Stimulated activated CD4-positive, alpha-beta T cell treated with anti-CD3 and anti-CD28 coated beads, Interleukin-2, amount 100 ng/mL, for 4 hours (primary cell): ENCODE data around the gene ALOX12B.
"Not testable (repeated sequence)": the region's sequence is repeated elsewhere in the genome, so short reads cannot be mapped to it uniquely, and the experiment has no call there.

Source experiments
- DNase-seq: peaks from one replicate; pipeline ENCODE4 v3.0.0-alpha.2; 2020; ENCODE audit warnings: low read depth

ALOX12B gene

GRCh38 chr17:8044819-8045810 lies 42.4 kb downstream of the ALOX12B start:
- no peak for DNase-seq

- DNase-seq, result no peak
These were observed 45.5 kb downstream of the ALOX12B start for GRCh38 chr17:8041979-8042378.

- peak; percentile 16 for DNase-seq
These were observed 46.1 kb downstream of the ALOX12B start for GRCh38 chr17:8041249-8041928.

DNA sequence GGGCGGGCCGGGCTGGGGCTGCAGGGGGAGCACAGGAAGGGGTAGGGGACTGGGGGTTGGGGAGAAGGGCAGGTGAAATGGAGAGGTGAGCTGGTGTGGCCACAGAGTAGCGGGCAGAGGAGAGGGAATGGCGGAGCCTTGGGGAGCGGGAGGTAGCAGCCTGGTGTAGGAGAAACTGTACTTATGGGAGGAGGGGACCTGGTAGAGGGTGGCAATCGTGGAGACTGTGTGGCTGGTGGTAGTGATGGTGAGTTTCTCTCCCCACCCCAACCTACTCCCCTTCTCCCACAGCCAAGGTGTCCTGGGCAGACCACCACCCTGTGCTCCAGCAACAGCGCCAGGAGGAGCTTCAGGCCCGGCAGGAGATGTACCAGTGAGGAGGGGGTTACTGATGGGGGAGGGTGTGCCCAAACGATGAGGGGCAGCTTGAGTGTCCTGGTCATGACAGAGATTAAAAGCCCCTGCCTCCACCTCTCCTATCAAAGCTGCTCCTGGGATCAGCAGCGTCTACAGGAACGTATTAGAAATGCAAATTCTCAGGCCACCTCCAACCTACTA lies 47.8 kb downstream of the ALOX12B start:
- no peak for DNase-seq

DNA sequence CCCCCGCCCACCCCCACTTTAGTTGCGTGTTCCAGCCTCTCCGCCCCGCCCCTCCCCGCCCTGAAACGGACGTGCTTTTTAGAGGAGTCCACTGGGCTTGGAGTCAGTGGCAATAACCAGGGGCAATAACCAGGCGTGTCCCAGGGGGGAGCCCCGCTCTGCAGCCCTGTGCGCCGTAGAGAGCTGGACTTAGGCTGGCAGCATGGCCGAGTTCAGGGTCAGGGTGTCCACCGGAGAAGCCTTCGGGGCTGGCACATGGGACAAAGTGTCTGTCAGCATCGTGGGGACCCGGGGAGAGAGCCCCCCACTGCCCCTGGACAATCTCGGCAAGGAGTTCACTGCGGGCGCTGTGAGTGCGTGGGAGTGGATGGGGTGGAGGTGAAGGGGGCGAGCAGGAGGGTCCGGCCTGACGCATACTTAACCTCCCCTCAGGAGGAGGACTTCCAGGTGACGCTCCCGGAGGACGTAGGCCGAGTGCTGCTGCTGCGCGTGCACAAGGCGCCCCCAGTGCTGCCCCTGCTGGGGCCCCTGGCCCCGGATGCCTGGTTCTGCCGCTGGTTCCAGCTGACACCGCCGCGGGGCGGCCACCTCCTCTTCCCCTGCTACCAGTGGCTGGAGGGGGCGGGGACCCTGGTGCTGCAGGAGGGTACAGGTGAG lies 48.4 kb downstream of the ALOX12B start, which contains the start of gene ALOX15B:
ALOX15B (plus strand) TSS at position 106 of the 657 bp plus-strand sequence; CDS start at position 203, 97 bp downstream.
- DNase-seq, result no peak

DNA sequence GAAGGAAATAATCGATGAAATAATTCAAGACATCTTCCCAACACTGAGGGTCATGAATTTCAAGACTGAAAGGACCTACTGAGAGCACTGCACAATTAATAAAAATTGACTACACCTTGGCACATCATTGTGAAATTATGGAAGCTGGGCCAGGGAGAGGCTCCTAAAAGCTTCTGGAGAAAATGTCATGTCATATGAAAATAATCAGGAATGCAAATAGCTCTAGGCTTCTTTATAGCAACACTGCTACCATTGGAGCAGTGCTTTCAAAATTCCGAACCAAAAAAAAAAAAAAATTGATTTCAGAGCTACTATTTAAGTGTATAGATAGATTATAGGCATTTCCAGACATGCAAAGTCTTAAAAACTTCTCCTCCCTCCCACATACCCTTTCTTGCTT lies 55.1 kb downstream of the ALOX12B start:
- no peak for DNase-seq

GRCh38 chr17:8031950-8032349 lies 55.6 kb downstream of the ALOX12B start:
- DNase-seq, result no peak

GRCh38 chr17:8031261-8031661 lies 56.3 kb downstream of the ALOX12B start:
- no peak for DNase-seq

DNA sequence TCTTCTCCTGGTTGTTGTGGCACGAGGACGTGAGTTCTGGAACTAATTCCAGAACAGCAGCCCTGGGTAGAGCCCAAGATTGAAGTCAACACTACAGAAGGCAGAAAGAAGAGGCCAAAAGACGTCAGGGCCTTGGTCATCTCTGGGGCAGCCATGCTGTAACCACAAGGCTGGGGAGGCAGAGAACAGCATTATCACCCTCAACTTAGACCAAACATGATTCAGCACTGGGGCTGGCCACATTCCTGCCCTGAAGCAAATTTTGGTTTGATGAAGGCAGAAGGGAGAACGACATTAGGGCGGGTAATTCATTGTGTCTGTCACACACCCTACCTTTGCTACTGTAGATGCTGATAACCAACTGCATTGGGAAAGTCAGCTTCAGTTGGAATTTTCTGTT lies 58.4 kb downstream of the ALOX12B start:
- no peak for DNase-seq

GRCh38 chr17:8025176-8025911 lies 62.2 kb downstream of the ALOX12B start:
- no peak for DNase-seq

DNA sequence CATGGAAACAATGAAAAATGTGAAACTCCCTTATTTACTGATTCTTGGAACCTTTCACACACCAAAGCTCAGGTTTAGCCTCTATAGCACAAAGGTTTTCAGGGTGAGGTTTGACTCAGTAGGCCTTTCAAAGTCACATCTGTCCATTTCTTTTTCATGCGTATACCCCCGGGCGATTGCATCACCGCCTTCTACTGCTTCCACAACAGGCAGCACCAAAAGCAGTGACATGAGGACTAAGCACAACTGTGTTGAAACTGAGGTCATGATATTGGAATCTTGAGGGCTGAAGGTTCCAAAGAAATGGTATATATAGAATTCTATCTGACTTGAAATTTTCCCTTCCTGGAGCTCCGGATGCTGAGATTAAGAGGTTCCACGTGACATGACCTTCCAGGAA lies 63.4 kb downstream of the ALOX12B start:
- DNase-seq, result not testable (repeated sequence)
